ENCODE measurements around the gene SUPT3H.
"Not testable (repeated sequence)": the region's sequence is repeated elsewhere in the genome, so short reads cannot be mapped to it uniquely, and the experiment has no call there.

Gene SUPT3H

DNA sequence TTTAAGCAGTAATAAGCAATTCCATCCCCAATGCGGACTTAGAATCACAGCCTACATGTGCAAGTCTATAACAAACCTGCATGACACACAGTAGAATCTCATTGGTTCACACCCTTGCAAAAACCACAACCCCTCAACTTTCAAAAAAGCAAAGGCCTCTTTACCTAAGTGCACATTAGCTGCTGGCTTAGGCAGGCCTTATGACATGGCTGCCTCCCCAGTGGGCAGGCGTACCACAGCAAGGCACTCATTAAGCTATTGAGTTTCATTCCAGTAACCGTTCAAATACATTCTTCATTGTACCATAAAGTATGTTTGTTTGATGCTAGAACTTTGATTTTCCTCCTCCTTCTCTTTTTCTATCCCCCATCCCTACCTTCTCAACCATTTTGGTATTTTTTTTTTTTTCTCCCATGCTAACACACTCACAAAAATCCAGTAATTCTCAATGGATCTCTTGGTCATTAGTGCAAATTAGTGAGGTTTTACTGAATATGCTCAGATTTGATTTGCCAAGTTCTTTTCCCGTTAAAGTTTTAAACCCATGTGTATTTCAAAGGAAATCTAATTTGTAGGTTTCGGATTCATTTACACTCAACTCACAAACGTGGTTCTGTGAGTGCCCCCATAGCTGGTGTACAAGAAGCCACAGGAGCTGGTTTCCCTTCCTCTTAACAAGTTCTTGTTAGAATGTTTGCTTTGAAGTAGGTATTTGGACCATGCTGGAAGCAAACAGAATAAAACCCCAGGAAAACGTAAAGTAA is 510.0 kb downstream of the SUPT3H start:
- H3K14ac ChIP-seq (ENCODE audit: low read length): no peak overlapping the region
- H2AFZ ChIP-seq (ENCODE audit: insufficient read depth, low read length, poor library complexity): no peak overlapping the region
- no peak overlapping the region for H3K23ac ChIP-seq (ENCODE audit: low read length)
- WGBS (ENCODE audit: extremely low coverage, insufficient coverage, insufficient read length): no CpG with 5 or more reads among the region's 7 CpGs
- H3K18ac ChIP-seq (ENCODE audit: low read length): no peak overlapping the region
- no peak overlapping the region for H4K91ac ChIP-seq (ENCODE audit: low read depth, low read length)
- no peak overlapping the region for H3K27ac ChIP-seq (ENCODE audit: low read depth, low read length)
- H3K36me3 ChIP-seq (ENCODE audit: control insufficient read depth in 1 of 2, insufficient read depth in 2 of 2, low read length in 2 of 2): no peaks in the 10 kb centered on the region
- no peaks in the 10 kb centered on the region for H3K79me1 ChIP-seq (ENCODE audit: low read length)
- no peak overlapping the region for H4K12ac ChIP-seq (ENCODE audit: low read depth, low read length)
- no peak overlapping the region for H3K4ac ChIP-seq (ENCODE audit: low read depth, low read length)
- H4K8ac ChIP-seq (ENCODE audit: low read depth, low read length): no peak overlapping the region
- no peak overlapping the region for H3K4me3 ChIP-seq (ENCODE audit: low read depth, low read length)
- no peak overlapping the region for H2BK5ac ChIP-seq (ENCODE audit: low read depth, low read length, poor library complexity)
- H2BK120ac ChIP-seq (ENCODE audit: insufficient read depth, low read length, poor library complexity): no peak overlapping the region
- H3K9ac ChIP-seq (ENCODE audit: low read length): no peak overlapping the region
- no peak overlapping the region for H2AK5ac ChIP-seq (ENCODE audit: low read length)
- no peaks in the 10 kb centered on the region for H3K27me3 ChIP-seq (ENCODE audit: insufficient read depth, low read length)
- no peak overlapping the region for H3K4me2 ChIP-seq (ENCODE audit: low read length)
- no peak overlapping the region for H2BK12ac ChIP-seq (ENCODE audit: low read length)
- DNase-seq: no peak
- H3K79me2 ChIP-seq (ENCODE audit: control insufficient read depth, insufficient read depth, low read length, poor library complexity): no peaks in the 10 kb centered on the region
- H3K4me1 ChIP-seq (ENCODE audit: control insufficient read depth in 1 of 2, insufficient read depth in 2 of 2, low read length in 2 of 2): no peaks in the 10 kb centered on the region
- no peaks in the 10 kb centered on the region for H3K9me3 ChIP-seq (ENCODE audit: insufficient read depth, low read depth, low read length)

- H3K79me1 ChIP-seq (ENCODE audit: low read length); H4K91ac ChIP-seq (ENCODE audit: low read depth, low read length); H3K4me2 ChIP-seq (ENCODE audit: low read length); H4K8ac ChIP-seq (ENCODE audit: low read depth, low read length); H3K36me3 ChIP-seq (ENCODE audit: control insufficient read depth in 1 of 2, insufficient read depth in 2 of 2, low read length in 2 of 2); H3K9ac ChIP-seq (ENCODE audit: low read length); H2AK5ac ChIP-seq (ENCODE audit: low read length); H3K27me3 ChIP-seq (ENCODE audit: insufficient read depth, low read length); H3K23ac ChIP-seq (ENCODE audit: low read length); H3K18ac ChIP-seq (ENCODE audit: low read length); H2BK5ac ChIP-seq (ENCODE audit: low read depth, low read length, poor library complexity); H3K14ac ChIP-seq (ENCODE audit: low read length); H3K4me3 ChIP-seq (ENCODE audit: low read depth, low read length); H3K9me3 ChIP-seq (ENCODE audit: insufficient read depth, low read depth, low read length); H2AFZ ChIP-seq (ENCODE audit: insufficient read depth, low read length, poor library complexity); H3K79me2 ChIP-seq (ENCODE audit: control insufficient read depth, insufficient read depth, low read length, poor library complexity); H3K27ac ChIP-seq (ENCODE audit: low read depth, low read length); H2BK120ac ChIP-seq (ENCODE audit: insufficient read depth, low read length, poor library complexity); DNase-seq; H2BK12ac ChIP-seq (ENCODE audit: low read length); H3K4me1 ChIP-seq (ENCODE audit: control insufficient read depth in 1 of 2, insufficient read depth in 2 of 2, low read length in 2 of 2); H4K12ac ChIP-seq (ENCODE audit: low read depth, low read length); H3K4ac ChIP-seq (ENCODE audit: low read depth, low read length): not testable (repeated sequence)
- no CpG with 5 or more reads among the region's 2 CpGs for WGBS (ENCODE audit: extremely low coverage, insufficient coverage, insufficient read length)
Observed at GRCh38 chr6:44865184-44865583, 512.5 kb downstream of the SUPT3H start.

DNA sequence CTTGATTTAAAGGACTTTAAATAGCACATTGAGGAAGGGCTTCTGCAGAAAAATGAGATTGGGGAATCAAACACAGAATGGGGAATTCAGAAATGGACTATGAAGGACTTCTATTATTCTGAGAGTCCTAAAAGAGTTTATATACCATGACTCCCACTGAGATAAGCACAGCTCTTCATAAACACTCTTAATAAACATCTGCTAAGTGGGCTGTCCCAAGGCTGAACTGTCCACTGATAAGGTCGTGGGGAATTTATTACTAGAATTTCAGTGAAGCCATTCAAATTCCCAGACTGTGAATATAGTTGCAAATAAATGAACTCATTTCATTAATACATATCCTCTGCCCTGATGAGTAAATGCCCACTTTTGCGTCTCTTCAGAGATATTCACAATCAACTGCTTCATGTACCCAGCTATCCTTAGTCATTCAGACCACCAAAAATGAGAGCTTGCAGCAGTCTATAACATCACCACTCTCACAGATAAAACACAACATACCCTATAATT is 517.8 kb downstream of the SUPT3H start:
- no peak overlapping the region for H4K12ac ChIP-seq (ENCODE audit: low read depth, low read length)
- H3K9ac ChIP-seq (ENCODE audit: low read length): no peak overlapping the region
- H3K9me3 ChIP-seq (ENCODE audit: insufficient read depth, low read depth, low read length): no peaks in the 10 kb centered on the region
- H2BK5ac ChIP-seq (ENCODE audit: low read depth, low read length, poor library complexity): no peak overlapping the region
- H3K4me3 ChIP-seq (ENCODE audit: low read depth, low read length): no peak overlapping the region
- no peak overlapping the region for H3K4me2 ChIP-seq (ENCODE audit: low read length)
- no peaks in the 10 kb centered on the region for H3K79me2 ChIP-seq (ENCODE audit: control insufficient read depth, insufficient read depth, low read length, poor library complexity)
- H4K8ac ChIP-seq (ENCODE audit: low read depth, low read length): no peak overlapping the region
- no peak overlapping the region for H3K27ac ChIP-seq (ENCODE audit: low read depth, low read length)
- H3K4ac ChIP-seq (ENCODE audit: low read depth, low read length): no peak overlapping the region
- H2BK12ac ChIP-seq (ENCODE audit: low read length): no peak overlapping the region
- H4K91ac ChIP-seq (ENCODE audit: low read depth, low read length): no peak overlapping the region
- DNase-seq: no peak
- H3K27me3 ChIP-seq (ENCODE audit: insufficient read depth, low read length): no peaks in the 10 kb centered on the region
- no peak overlapping the region for H2BK120ac ChIP-seq (ENCODE audit: insufficient read depth, low read length, poor library complexity)
- no peaks in the 10 kb centered on the region for H3K4me1 ChIP-seq (ENCODE audit: control insufficient read depth in 1 of 2, insufficient read depth in 2 of 2, low read length in 2 of 2)
- no peaks in the 10 kb centered on the region for H3K36me3 ChIP-seq (ENCODE audit: control insufficient read depth in 1 of 2, insufficient read depth in 2 of 2, low read length in 2 of 2)
- no peak overlapping the region for H2AK5ac ChIP-seq (ENCODE audit: low read length)
- no peak overlapping the region for H3K14ac ChIP-seq (ENCODE audit: low read length)
- no peak overlapping the region for H2AFZ ChIP-seq (ENCODE audit: insufficient read depth, low read length, poor library complexity)
- no CpG with 5 or more reads among the region's 2 CpGs for WGBS (ENCODE audit: extremely low coverage, insufficient coverage, insufficient read length)
- no peak overlapping the region for H3K23ac ChIP-seq (ENCODE audit: low read length)
- H3K79me1 ChIP-seq (ENCODE audit: low read length): no peaks in the 10 kb centered on the region
- no peak overlapping the region for H3K18ac ChIP-seq (ENCODE audit: low read length)

GRCh38 chr6:44858998-44859397 is 518.7 kb downstream of the SUPT3H start:
- H2AFZ ChIP-seq (ENCODE audit: insufficient read depth, low read length, poor library complexity): no peak overlapping the region
- no peak overlapping the region for H2BK12ac ChIP-seq (ENCODE audit: low read length)
- no peaks in the 10 kb centered on the region for H3K4me1 ChIP-seq (ENCODE audit: control insufficient read depth in 1 of 2, insufficient read depth in 2 of 2, low read length in 2 of 2)
- no peaks in the 10 kb centered on the region for H3K9me3 ChIP-seq (ENCODE audit: insufficient read depth, low read depth, low read length)
- H3K23ac ChIP-seq (ENCODE audit: low read length): no peak overlapping the region
- H3K9ac ChIP-seq (ENCODE audit: low read length): no peak overlapping the region
- H3K27ac ChIP-seq (ENCODE audit: low read depth, low read length): no peak overlapping the region
- H3K4me2 ChIP-seq (ENCODE audit: low read length): no peak overlapping the region
- H3K4me3 ChIP-seq (ENCODE audit: low read depth, low read length): no peak overlapping the region
- no peak overlapping the region for H3K18ac ChIP-seq (ENCODE audit: low read length)
- H2AK5ac ChIP-seq (ENCODE audit: low read length): no peak overlapping the region
- H4K91ac ChIP-seq (ENCODE audit: low read depth, low read length): no peak overlapping the region
- no peak overlapping the region for H3K14ac ChIP-seq (ENCODE audit: low read length)
- no peaks in the 10 kb centered on the region for H3K27me3 ChIP-seq (ENCODE audit: insufficient read depth, low read length)
- H2BK5ac ChIP-seq (ENCODE audit: low read depth, low read length, poor library complexity): no peak overlapping the region
- no peaks in the 10 kb centered on the region for H3K79me2 ChIP-seq (ENCODE audit: control insufficient read depth, insufficient read depth, low read length, poor library complexity)
- no peak overlapping the region for H4K12ac ChIP-seq (ENCODE audit: low read depth, low read length)
- H2BK120ac ChIP-seq (ENCODE audit: insufficient read depth, low read length, poor library complexity): no peak overlapping the region
- no peak for DNase-seq
- H3K79me1 ChIP-seq (ENCODE audit: low read length): no peaks in the 10 kb centered on the region
- H3K4ac ChIP-seq (ENCODE audit: low read depth, low read length): no peak overlapping the region
- H4K8ac ChIP-seq (ENCODE audit: low read depth, low read length): no peak overlapping the region
- no peaks in the 10 kb centered on the region for H3K36me3 ChIP-seq (ENCODE audit: control insufficient read depth in 1 of 2, insufficient read depth in 2 of 2, low read length in 2 of 2)

Measured in trophoblast cell (in vitro differentiated cells and primary cell).